Activated CD8-positive, alpha-beta memory T cell treated with anti-CD3 and anti-CD28 coated beads for 4 hours (primary cell): ENCODE results near the gene CD276.
"Not testable (repeated sequence)": the region's sequence is repeated elsewhere in the genome, so short reads cannot be mapped to it uniquely, and the experiment has no call there.

Experiments
- DNase-seq, 2 donors: peaks; one replicate each; pipeline ENCODE4 v3.0.0-alpha.2; 2020; ENCODE audit warnings: low read depth in 2 of 2

Gene CD276

DNA sequence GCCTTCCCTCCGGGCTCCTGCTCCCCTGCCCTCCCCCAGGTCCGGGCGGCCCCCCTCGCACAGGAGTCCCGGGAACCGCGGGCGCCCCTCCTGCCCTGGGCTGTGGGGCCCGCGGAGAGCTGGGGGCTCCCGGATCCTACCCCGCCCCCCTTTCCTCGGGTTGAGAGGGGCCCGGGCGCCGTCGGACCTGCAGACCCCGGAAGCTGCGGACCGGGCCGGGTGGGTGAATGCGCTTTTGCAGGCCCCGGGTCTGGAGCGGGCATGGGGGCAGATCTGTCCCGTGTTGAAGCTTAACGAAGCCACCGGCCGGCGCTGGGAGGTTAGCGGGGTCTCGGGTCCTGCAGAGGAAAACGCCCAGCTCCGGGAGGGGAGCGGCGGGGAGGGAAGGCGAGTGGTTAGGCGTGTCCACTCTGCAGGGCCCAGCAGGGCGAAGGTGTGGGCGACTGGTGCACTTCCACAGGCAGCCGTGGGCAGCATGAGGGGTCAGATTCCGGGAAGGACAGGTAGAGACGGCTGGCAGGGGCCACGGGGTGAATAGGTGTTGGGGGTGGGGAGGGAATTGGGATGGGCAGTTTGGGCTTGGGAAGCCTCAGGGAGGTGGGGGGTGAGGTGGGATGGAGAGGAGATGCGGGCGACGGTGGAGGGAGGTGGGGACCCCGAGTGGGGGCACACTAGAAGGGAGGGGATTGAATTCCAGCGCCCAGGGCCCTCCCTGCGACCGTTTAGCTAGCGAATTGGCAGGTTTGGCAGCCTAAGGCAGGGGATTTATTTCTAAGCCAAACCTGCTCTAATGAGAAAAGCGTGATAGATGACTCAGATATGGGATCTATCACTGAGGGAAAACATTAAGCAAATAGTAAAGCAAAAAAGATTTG, 635 bp downstream of the CD276 start:
- no peak for DNase-seq

DNA sequence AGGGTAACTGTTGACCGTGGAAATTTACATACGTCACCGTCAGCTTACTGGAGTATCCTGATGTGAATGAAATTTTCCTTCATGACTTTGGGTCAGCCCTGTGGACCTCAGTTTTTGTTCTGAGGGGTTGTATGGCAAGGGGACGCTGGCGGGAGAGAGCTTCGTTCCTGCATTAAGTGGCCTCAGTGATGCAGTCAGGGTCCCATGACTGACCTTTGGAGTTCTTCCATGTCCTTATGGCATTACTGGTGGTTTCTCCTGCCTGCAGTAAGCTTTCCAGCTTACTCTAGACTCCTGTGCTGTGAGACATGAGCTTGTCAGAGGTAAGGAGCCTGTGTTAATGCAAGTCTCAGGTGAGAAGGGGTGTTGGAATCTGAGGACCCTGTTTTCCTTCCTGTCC, 1.8 kb downstream of the CD276 start:
- DNase-seq, result no peak

DNA sequence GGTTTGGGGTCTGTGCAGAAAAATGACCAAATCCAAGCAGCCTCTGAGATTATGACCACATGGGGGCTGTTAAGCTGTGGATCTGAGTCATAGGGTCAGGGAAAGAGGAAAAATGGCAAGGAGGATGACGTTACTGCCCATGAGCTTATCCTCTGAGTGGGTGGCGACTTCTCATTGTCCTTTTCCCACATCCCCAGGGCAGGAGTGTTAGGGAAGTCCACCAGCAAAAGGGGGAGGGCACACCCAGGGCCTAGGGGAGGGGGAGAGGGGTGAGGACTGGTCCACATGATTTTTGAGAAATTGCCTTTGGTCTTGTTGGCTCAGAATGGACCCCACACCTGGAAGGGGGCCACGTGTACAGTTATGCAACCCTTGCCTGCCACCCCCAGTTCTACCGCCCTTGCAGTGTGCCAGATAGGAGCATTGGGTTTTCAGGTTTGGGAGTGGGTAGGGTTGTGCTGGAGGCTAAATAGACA, 2.6 kb downstream of the CD276 start:
- no peak for DNase-seq

DNA sequence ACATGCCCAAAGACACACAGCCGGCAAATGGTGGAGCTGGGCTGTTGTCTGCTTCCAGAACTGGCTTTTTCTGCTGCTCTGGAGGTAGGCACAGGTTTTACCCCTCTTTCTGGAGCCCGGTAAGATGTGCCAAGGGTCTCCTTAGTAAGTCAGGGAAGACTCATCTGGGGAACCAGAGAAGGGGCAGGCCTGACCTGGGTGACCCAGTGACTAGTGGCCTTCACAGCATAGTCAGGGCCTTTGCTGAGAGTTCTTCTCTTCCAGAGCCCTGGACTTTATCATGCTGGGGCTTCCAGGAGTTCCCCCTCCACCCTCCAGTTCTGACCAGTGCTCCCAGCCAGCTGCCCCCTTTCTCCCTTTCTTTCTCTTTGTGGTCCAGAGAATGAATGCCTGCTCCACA, 3.2 kb downstream of the CD276 start:
- no peak for DNase-seq

DNA sequence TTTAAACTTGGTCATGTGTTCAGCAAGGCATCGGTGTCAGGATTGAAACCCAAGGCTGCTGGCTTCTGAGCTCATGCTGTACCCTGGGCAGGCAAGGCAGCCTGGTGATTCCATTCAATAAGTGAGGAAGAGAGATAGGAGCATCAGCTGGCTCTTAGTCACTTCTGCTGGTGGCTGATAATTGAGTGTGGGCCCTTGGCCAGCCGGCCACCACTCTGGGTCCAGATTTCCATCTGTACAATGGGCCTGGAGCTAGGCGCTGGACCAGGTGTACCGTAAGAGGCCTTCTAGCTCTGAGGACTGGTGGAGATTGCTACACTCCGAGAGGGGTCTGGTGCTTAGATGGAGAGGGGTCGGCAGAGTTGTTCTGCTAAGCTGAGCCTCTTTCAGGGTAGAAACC, 4.3 kb downstream of the CD276 start:
- no peak for DNase-seq

DNA sequence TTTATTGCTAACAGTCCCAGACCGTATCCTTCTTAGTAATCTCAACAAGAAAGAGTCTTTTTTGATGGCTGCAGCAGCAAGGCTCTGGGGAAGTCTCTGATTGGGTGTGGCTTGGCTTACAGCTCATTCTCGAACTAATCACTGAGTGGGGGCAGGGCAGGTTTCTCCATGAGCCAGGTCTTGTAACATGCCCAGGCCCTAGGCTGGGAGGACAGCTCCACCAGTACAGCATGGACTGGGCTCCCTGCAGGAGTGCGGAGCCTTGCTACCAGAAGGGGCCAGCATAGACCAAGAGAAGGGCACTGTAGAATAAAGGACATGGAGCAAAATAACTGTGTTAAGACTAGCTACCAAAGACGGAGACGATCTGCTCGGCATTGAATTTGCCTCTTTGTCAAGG, 7.2 kb downstream of the CD276 start:
- no peak for DNase-seq

DNA sequence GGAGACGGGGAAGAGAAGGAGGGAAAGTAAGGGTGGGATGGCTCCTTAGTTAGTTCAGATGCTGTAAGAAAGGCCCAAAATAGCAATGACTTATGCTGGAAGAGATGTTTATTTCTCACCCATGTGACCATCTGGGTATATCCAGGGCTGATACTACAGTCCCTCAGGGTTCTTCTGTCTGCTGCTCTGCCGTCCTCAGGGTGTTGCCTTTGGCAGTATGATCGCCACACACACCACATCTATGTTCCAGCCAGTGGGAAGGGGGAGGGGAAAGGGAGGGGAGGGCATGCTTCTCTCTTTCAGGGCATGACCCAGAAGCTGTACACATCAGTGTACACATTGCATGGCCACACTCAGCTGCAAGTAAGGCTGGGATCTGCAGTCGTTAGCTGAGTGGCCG, 10.2 kb downstream of the CD276 start:
- no peak for DNase-seq

DNA sequence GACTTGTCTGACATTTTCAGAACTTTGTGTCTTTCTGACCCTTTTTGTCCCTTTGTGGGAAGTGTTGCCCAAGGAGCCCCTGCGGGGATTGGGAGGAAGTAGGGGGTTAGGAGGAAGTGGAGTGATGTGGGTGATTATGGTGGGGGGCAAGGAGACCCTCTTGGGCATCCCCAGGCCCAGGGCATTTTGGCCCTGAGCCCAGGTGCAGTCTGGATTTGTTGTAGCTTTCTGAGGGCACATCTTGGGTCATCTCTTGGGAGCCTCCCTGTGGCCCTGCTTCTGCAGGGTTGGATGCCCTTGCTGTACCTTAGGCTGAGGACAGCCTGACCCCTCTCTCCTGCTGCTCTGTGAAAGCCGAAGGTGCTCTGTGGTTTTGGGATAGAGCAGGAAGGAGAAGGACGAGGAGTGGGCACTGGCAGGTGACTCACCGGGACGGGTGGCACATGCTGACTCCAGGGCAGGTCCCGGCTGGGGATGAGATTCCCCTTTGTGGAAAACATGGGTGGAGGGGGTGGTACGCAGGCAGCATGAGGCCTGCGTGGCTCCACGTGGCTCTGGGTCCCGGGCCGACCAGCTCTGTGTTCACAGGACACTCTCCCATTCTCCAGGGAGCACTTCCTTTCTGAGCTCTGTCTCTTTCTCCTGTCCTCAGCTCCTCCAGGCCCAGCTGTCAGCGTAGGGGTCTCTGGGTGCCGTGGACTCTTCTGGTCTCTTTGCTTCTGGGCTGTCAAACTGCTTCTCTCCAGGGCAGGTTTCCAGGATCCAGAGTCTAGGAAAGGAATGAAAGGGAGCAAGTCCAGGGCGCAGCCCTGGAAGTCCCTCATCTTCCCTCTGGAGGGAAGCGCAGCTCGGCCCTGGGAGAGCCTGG, 11.8 kb downstream of the CD276 start:
- DNase-seq, result no peak

DNA sequence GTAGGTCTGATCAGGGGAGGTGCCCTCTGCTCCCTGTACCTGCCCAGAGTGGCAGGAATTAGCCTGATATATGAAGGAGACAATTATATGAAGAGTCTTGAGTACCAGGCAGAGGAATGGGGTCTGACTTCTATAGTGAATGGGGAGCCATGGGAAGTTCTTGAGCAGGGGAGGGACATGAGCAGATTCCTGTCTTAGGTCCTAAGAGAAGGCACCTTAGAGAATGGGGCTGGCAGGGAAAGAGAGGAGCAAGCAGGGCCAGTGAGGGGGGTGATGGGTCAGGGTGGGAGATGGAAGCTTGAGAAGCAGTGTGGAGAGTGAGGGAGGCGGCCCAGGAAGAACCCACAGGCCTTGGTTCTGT, 12.4 kb downstream of the CD276 start:
- DNase-seq, result no peak

DNA sequence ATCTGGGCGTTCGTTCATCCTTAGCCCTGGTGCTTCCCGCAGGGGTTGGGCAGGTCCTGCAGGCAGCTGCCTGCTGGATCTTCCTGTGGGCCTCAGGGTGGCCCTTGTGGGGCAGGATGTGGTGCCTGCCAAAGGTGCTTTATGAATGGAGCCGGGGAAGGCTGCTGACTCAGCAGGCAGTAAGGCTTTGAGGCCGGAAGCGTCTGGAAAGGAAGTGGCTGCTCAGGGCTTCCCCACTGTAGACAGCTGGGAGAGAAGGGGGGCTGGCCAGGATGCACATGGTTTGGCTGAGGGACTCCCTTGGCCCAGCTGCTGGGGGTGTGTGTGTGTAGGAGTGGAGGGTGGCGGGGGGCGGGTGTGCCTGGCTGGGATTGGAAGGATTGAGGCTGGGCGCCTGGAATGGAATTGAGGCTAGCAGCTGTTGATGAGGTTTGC, 12.9 kb downstream of the CD276 start:
- DNase-seq, result peak; percentile 33 to 54

DNA sequence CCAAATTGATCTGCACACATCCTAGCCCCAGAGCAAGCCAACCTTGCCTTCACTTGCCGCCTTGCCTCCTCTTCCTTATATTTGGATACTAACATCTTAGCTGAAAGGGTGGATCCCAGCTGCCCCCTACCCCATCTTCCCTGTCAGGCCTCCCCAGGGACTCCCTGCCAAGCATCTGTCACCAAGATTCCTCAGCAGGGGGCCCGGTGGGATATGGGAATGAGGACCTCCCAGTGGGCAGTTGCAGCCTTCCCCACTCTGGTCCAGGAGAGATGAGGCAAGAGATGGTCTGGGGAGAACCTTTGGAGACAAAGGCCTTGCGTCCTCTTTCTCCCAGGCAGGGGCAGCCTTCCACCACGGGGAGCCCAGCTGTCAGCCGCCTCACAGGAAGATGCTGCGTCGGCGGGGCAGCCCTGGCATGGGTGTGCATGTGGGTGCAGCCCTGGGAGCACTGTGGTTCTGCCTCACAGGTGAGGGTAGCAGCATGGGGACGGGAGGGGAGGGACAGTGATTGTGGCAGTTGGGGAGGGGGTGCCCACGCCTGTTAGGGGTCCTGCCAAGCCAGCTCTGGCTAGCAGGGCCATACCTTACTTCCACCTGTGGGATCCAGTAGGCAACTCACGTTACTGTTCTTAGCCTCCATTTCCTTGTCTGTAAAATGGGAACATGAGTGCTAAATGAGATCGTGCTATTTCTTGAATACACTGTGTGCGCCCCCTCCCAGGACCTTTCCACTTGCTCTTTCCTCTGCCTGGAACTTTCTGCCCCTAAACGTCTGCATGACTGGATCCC, 15.3 kb downstream of the CD276 start:
- DNase-seq, result no peak

DNA sequence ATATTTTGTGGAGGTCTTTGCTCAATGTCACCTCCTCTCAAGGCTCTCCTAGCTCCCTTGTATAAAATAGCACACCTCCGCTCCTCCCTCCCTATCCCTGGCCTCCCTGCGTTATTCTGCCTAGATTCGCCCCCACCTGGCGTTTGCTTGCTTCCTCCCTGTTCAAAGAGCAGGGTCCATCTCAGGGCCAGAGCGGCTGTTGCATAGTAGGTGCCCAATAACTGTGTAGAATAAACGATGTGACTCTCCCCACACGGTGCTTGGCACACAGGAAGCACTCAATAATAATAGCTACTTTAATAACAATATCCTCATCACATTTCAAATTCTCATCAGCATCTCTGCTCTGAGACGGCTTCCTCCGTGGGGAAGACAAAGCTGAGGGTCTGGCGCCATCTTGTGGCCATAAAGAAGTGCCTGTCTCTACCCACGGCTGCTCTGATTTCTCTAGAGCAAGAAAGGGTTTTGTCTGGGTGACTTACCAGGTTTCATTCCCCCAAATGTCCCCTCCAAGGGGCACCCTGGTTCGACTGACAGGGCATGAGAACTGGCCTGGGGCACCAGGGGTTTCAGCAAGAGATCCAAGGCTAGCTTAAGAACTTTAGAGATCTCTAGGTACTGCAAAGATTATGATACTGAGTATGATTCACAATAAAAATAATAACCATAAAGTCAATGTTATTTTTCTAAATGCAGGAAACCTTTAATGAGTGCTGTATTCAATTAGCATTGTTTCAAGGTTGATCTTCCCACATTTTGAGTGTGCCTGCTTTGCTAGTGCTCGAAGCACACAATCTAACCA, 16.1 kb downstream of the CD276 start:
- peak; percentile 45 to 54 for DNase-seq

DNA sequence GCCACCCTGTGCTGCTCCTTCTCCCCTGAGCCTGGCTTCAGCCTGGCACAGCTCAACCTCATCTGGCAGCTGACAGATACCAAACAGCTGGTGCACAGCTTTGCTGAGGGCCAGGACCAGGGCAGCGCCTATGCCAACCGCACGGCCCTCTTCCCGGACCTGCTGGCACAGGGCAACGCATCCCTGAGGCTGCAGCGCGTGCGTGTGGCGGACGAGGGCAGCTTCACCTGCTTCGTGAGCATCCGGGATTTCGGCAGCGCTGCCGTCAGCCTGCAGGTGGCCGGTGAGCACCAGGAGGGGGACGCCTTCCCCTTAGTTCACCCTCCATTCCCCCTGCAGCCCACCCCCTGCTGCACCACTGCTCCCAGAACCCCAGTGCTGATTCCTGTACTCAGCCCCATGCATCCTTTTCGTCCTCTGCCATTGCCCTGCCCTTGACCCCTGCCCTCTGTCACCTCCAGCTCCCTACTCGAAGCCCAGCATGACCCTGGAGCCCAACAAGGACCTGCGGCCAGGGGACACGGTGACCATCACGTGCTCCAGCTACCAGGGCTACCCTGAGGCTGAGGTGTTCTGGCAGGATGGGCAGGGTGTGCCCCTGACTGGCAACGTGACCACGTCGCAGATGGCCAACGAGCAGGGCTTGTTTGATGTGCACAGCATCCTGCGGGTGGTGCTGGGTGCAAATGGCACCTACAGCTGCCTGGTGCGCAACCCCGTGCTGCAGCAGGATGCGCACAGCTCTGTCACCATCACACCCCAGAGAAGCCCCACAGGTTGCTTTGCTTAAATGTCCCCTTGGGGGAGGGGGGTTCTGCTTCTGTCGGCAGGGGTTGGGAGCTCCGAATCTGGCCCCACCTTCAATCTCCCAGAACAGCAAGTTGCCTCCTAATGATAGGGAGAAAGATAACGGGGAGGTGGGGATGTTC, 18.4 kb downstream of the CD276 start:
- not testable (repeated sequence) for DNase-seq

DNA sequence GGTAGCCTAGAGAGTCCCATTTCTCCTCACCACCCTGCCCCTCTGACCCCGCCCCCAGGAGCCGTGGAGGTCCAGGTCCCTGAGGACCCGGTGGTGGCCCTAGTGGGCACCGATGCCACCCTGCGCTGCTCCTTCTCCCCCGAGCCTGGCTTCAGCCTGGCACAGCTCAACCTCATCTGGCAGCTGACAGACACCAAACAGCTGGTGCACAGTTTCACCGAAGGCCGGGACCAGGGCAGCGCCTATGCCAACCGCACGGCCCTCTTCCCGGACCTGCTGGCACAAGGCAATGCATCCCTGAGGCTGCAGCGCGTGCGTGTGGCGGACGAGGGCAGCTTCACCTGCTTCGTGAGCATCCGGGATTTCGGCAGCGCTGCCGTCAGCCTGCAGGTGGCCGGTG, 19.4 kb downstream of the CD276 start:
- DNase-seq, result not testable (repeated sequence)

DNA sequence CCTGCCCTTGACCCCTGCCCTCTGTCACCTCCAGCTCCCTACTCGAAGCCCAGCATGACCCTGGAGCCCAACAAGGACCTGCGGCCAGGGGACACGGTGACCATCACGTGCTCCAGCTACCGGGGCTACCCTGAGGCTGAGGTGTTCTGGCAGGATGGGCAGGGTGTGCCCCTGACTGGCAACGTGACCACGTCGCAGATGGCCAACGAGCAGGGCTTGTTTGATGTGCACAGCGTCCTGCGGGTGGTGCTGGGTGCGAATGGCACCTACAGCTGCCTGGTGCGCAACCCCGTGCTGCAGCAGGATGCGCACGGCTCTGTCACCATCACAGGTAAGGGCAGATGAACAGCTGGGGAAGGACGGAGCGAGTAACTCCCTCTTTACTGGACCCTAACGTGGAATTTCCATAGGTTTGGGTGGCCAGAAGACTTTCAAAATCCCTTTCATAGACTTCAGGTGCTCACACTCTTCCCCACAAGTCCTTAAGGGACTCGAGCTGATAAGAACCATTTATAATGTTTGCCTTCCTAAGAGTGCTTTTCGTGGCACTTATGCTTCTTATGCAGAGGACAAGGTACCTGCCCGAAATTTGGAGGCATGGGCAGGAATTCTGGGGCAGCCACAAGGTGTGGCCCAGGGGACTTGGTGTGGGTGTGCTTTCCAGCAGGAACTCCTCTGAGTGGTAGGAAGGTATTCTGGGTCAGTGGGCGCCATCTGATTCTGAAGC, 20.1 kb downstream of the CD276 start:
- not testable (repeated sequence) for DNase-seq

DNA sequence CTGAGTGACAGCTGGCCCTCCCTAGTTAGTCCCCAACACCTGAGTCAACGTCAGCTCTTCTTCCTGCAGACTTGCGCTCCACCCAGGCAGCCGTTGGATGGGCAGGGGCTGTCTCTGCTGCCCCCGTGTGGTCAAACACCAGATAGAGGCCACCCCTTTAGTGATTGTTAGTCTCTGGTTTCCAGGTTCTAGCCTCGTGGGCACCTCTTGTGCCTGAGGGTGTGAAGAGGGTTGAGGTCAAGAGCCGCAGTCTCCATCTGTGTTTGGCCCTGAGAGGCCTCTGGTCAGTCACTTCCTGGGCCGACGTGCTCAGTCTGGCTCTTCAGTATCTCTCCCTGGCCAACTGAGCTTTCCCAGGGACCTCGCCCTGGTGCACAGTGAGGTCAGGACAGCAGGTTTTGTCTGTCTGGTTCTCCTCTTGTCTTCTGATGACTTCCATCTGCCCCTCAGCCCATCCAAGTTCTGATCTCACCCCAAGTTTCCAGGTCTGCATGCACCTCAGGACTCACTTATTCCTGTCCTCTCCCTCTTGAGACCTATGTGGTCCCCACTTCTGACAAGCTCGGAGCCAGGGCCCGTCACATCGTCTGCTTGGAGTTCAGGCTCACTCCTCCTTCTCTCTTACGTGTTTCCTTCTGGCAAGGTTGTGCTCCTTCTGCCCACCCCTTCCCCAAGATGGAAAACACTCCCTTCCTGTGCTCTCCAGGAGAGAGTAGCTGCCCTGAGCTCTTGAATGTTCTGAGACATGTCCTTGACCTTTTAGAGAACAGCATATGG, 20.9 kb downstream of the CD276 start:
- peak; percentile 25 for DNase-seq

DNA sequence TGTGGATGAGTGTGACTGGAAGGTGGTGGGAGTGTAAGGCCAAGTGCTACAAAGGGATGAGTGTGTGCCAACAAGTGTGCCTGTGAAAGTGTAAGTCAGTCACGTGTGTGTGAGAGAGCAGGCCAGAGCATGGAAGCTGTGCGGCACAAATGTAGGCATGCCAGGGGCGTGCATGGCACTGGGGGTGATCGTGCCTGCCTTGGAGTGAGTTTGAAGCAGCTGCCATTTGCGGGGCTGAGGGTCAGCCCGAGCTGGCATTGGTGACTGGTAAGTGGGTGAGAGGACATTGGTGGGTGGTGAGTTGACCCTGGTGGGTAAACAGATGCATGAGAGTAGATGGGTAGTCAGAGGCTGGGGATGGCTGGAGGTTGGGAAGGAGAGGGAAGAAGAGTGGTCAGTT, 24.5 kb downstream of the CD276 start:
- DNase-seq, result no peak

DNA sequence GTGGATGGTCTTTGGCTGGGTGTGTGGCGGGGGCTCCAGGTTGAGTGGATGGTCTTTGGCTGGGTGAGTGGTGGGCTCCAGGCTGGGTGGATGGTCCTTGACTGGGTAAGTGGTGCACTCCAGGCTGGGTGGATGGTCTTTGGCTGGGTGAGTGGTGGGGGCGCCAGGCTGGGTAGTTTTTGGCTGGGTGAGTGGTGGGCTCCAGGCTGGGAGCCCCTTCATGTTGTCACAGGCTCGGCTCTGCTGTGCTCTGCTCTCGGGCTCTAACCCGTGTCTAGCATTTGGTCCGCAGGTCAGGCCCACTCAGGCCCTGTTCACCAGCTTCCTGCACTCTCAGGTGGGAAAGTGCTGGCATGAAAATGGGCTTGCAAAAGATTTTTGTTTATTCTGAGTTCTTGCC, 25.1 kb downstream of the CD276 start:
- DNase-seq, result no peak

DNA sequence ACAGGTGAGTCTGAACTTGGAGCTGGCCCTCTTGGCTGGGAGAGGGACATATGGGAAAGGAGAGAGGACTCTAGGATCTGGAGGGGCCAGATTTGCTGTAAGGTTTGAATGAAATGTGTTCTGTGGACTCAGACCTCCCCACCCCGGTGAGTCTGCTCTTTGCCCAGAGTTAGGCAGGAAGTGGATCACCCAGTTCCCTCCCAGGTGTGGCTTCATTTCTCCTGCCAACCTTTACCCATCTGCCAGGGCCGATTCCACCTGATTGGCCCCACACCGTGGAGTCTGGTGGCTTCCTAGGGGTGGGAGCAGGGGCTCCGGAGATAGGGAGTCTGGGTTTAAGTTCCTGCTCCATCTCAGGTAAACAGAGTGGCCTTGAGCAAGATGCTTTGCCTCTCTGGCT, 25.5 kb downstream of the CD276 start:
- no peak for DNase-seq
